Right lung (tissue), 10 donors: ENCODE data around the gene RAD18. TPM values are rescaled to one million over a fixed set of nuclear protein-coding genes. Genes with fewer than 3 reads are reported as not detected.

Source experiments
- DNase-seq, 2 donors: peaks; one replicate each; pipeline ENCODE4 v3.0.0-alpha.2; 2013
- long read RNA-seq, 8 donors: transcript quantifications; one replicate each; lab custom pipeline, GENCODE V29; 2026
- polyA plus RNA-seq, 5 donors: library from polyadenylated mRNA; unstranded; fragments of 120-200 nt; gene quantifications; one replicate each; pipeline versions ENCODE4 v1.2.1 to v1.2.3, GENCODE V29; 2013; ENCODE audit warnings: inconsistent platforms in 1 of 5, low replicate concordance in 1 of 5; ENCODE audit not compliant: insufficient read length in 5 of 5, insufficient read depth in 1 of 5

RAD18 gene
- 10 to 100 TPM in 3 of 5 donors, 1 to 10 TPM in 2; 8.2 to 19.0 (median 14.7) TPM for polyA plus RNA-seq
- long read RNA-seq, donor 1, full-length matches to known transcripts: 4 of 16 reads
- long read RNA-seq, donor 1, partial matches to known transcripts: 12 of 16 reads
- long read RNA-seq, donor 1, other reads (novel, unspliced or antisense): 0 of 16 reads
- long read RNA-seq, donor 2: 0 reads
- long read RNA-seq, donor 3, full-length matches to known transcripts: 1 of 1 reads
- long read RNA-seq, donor 3, partial matches to known transcripts: 0 of 1 reads
- long read RNA-seq, donor 3, other reads (novel, unspliced or antisense): 0 of 1 reads
- long read RNA-seq, donor 4, full-length matches to known transcripts: 1 of 1 reads
- long read RNA-seq, donor 4, partial matches to known transcripts: 0 of 1 reads
- long read RNA-seq, donor 4, other reads (novel, unspliced or antisense): 0 of 1 reads
- long read RNA-seq, donor 5, full-length matches to known transcripts: 1 of 1 reads
- long read RNA-seq, donor 5, partial matches to known transcripts: 0 of 1 reads
- long read RNA-seq, donor 5, other reads (novel, unspliced or antisense): 0 of 1 reads
- long read RNA-seq, donor 6, full-length matches to known transcripts: 2 of 2 reads
- long read RNA-seq, donor 6, partial matches to known transcripts: 0 of 2 reads
- long read RNA-seq, donor 6, other reads (novel, unspliced or antisense): 0 of 2 reads
- long read RNA-seq, donor 7, full-length matches to known transcripts: 2 of 2 reads
- long read RNA-seq, donor 7, partial matches to known transcripts: 0 of 2 reads
- long read RNA-seq, donor 7, other reads (novel, unspliced or antisense): 0 of 2 reads
- long read RNA-seq, donor 8: 0 reads

- peak; percentile 88 to 92 for DNase-seq
Observed at GRCh38 chr3:8963137-8963853, at the start of gene RAD18. Gene RAD18, minus strand, starts transcription at chr3:8963472. Its CDS starts 87 bp downstream, at chr3:8963385.

GRCh38 chr3:9012521-9012920, 49.2 kb upstream of the RAD18 start:
- no peak for DNase-seq

GRCh38 chr3:9009976-9010545, 46.8 kb upstream of the RAD18 start:
- no peak for DNase-seq

- DNase-seq: no peak
Observed at GRCh38 chr3:9008550-9009255, 45.4 kb upstream of the RAD18 start.

- no peak for DNase-seq
Observed at GRCh38 chr3:9007928-9008327, 44.7 kb upstream of the RAD18 start.

GRCh38 chr3:9007213-9007612, 43.9 kb upstream of the RAD18 start:
- DNase-seq: no peak

GRCh38 chr3:9000041-9000440, 36.8 kb upstream of the RAD18 start:
- no peak for DNase-seq

GRCh38 chr3:8997151-8997550, 33.9 kb upstream of the RAD18 start:
- no peak for DNase-seq

GRCh38 chr3:8996681-8997121, 33.4 kb upstream of the RAD18 start:
- DNase-seq: peak; percentile 56 to 72

GRCh38 chr3:8996216-8996615, 32.9 kb upstream of the RAD18 start:
- DNase-seq: no peak

GRCh38 chr3:8994226-8994625, 31.0 kb upstream of the RAD18 start:
- DNase-seq: no peak

GRCh38 chr3:8993331-8993730, 30.1 kb upstream of the RAD18 start:
- DNase-seq: no peak

- no peak for DNase-seq
Observed at GRCh38 chr3:8992854-8993253, 29.6 kb upstream of the RAD18 start.

GRCh38 chr3:8992199-8992598, 28.9 kb upstream of the RAD18 start:
- DNase-seq: no peak

- peak; percentile 45 to 55 for DNase-seq
Observed at GRCh38 chr3:8990266-8991215, 27.3 kb upstream of the RAD18 start.

GRCh38 chr3:8988791-8989558, 25.7 kb upstream of the RAD18 start:
- DNase-seq: no peak

GRCh38 chr3:8988384-8988655, 25.0 kb upstream of the RAD18 start:
- no peak for DNase-seq

GRCh38 chr3:8987645-8988383, 24.5 kb upstream of the RAD18 start:
- DNase-seq: peak; percentile 62 to 70
